Measurements from ENCODE around the gene CYTH4.
A peak's percentile ranks its signal among the peaks of the same experiment; 100 is the strongest.

Gene CYTH4

DNA sequence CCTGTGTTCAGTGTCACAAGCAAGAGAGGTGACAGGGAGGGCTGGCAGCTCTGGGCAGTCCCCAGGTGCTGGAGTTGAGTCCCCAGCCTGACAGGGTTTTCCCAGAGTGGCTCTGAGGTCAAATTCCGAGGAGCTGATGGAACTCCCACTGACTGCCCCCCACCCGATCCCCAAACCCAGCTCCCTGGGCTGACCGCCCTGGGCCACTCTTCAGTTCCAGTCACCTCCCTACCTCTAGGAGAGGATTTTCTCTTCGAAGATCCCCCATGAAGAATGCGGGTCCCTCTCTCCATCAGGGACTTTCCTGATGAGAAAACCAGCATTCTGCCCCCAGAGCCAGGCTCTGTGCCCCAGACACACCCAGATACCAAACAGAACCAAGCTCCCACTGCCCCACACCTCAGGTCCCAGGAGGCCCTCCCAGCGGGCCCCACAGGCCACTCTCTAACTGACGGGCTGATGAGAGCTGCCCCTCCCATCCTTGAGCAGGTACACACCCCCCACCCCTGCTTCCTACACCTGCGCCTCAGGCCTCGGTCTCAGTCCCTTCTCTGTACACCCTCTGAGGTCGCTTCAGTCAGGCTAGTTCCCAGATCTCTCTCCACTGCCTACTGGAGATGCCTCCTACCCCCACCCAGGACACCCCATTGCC lies 26.1 kb upstream of the CYTH4 start:
- H3K27me3 Mint-ChIP-seq = peaks cover 8 to 31% of the 10 kb centered on the region in 2 donors
- H3K9me3 Mint-ChIP-seq = no peaks in the 10 kb centered on the region
- no peak overlapping the region for H3K4me3 Mint-ChIP-seq
- no peak overlapping the region for H3K27ac Mint-ChIP-seq
- no peak for DNase-seq
- no peaks in the 10 kb centered on the region for H3K36me3 Mint-ChIP-seq (ENCODE audit: insufficient read depth)
- peaks cover 8 to 15% of the 10 kb centered on the region in 2 donors for H3K4me1 Mint-ChIP-seq (ENCODE audit: low read depth in 2 of 2)
- no peak for ATAC-seq (replicated peaks)

GRCh38 chr22:37258005-37258752 lies 24.1 kb upstream of the CYTH4 start:
- DNase-seq (no peak), ATAC-seq (replicated peaks) (no peak)
- peaks cover 1% of the 10 kb centered on the region for H3K36me3 Mint-ChIP-seq (ENCODE audit: insufficient read depth)
- no peak overlapping the region for H3K27ac Mint-ChIP-seq
- no peak overlapping the region for H3K4me3 Mint-ChIP-seq
- H3K9me3 Mint-ChIP-seq = no peaks in the 10 kb centered on the region
- peaks cover 8 to 33% of the 10 kb centered on the region in 2 donors for H3K27me3 Mint-ChIP-seq
- H3K4me1 Mint-ChIP-seq (ENCODE audit: low read depth in 2 of 2) = peaks cover 10 to 15% of the 10 kb centered on the region in 2 donors

GRCh38 chr22:37258753-37259401 lies 23.4 kb upstream of the CYTH4 start:
- peaks cover 10 to 15% of the 10 kb centered on the region in 2 donors for H3K4me1 Mint-ChIP-seq (ENCODE audit: low read depth in 2 of 2)
- ATAC-seq (replicated peaks) = no peak
- DNase-seq = no peak
- no peak overlapping the region for H3K4me3 Mint-ChIP-seq
- no peak overlapping the region for H3K27ac Mint-ChIP-seq
- H3K9me3 Mint-ChIP-seq = no peaks in the 10 kb centered on the region
- peaks cover 8 to 33% of the 10 kb centered on the region in 2 donors for H3K27me3 Mint-ChIP-seq
- peaks cover 3% of the 10 kb centered on the region for H3K36me3 Mint-ChIP-seq (ENCODE audit: insufficient read depth)

DNA sequence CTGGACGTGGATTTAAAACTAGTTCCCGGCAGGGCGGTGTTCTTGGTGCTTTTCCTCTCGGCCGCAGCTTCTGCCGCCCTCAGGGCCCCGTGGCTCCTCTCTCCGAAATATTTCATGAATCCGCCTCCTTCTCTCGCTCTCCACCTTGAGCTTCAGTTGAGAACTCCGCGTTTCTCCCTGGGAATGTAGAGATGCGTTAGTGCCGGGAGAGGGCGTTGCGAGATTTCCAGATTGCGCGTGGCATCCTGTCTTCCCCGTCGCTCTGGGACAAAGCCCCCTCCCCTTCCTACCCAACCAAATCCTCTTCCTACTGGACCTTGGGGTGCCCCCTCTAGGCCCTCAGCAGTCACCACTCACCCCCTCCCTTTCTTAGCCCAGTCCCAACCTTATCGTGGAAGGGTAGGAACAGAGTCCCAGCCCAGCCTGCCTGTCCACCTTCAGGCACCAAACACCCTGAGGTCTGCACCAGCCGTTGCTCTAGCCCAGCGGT lies 22.7 kb upstream of the CYTH4 start:
- Mint-ChIP-seq H3K9me3 (no peaks in the 10 kb centered on the region), H3K27me3 (peaks cover 8 to 33% of the 10 kb centered on the region in 2 donors), H3K27ac (no peak overlapping the region), H3K36me3 (ENCODE audit: insufficient read depth) (peaks cover 6% of the 10 kb centered on the region), H3K4me3 (no peak overlapping the region), H3K4me1 (ENCODE audit: low read depth in 2 of 2) (peaks cover 10 to 17% of the 10 kb centered on the region in 2 donors)
- DNase-seq (no peak), ATAC-seq (replicated peaks) (no peak)

DNA sequence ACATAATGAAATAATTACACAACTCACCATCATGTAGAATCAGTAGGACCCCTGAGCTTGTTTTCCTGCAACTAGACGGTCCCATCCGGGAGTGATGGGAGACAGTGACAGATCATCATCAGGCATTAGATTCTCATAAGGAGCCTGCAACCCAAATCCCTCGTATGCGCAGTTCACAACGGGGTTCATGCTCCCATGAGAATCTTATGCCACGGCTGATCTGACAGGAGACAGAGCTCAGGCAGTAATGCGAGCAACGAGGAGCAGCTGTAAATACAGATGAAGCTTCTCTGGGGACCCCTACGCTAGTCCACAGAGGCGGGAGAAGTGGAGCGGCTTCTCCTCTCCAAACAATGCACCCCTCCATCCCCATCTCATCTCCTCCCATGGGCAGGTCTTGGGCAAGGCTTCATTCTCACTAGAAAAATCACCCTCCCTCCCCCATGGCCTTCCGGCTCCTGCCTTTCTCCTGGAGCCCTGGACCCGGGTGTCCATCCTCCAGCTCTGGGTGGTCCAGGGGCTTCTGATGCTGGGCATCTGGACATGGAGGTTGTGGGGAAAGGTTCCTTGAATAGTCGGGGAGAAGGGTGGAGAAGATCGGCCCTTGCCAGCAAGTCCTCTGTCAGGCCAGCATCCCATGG lies 22.0 kb upstream of the CYTH4 start:
- peaks cover 10 to 17% of the 10 kb centered on the region in 2 donors for H3K4me1 Mint-ChIP-seq (ENCODE audit: low read depth in 2 of 2)
- no peaks in the 10 kb centered on the region for H3K9me3 Mint-ChIP-seq
- ATAC-seq (replicated peaks) (no peak), DNase-seq (no peak)
- H3K36me3 Mint-ChIP-seq (ENCODE audit: insufficient read depth) = peaks cover 7% of the 10 kb centered on the region
- H3K4me3 Mint-ChIP-seq = no peak overlapping the region
- H3K27me3 Mint-ChIP-seq = peaks cover 6 to 30% of the 10 kb centered on the region in 2 donors
- H3K27ac Mint-ChIP-seq = no peak overlapping the region

- DNase-seq (peak; percentile 56 to 66 (median 58)), ATAC-seq (replicated peaks) (peak; percentile 82)
- Mint-ChIP-seq H3K4me1 (ENCODE audit: low read depth in 2 of 2) (peaks cover 10 to 17% of the 10 kb centered on the region in 2 donors), H3K27ac (no peak overlapping the region), H3K27me3 (peaks cover 0 to 24% of the 10 kb centered on the region in 2 donors), H3K36me3 (ENCODE audit: insufficient read depth) (peaks cover 7% of the 10 kb centered on the region), H3K4me3 (no peak overlapping the region), H3K9me3 (no peaks in the 10 kb centered on the region)
These were observed 21.4 kb upstream of the CYTH4 start for GRCh38 chr22:37260901-37261336.

GRCh38 chr22:37262346-37262745 lies 20.0 kb upstream of the CYTH4 start:
- DNase-seq = no peak
- Mint-ChIP-seq H3K27me3 (peaks cover 0 to 9% of the 10 kb centered on the region in 2 donors), H3K9me3 (no peaks in the 10 kb centered on the region), H3K4me3 (no peak overlapping the region), H3K27ac (no peak overlapping the region), H3K36me3 (ENCODE audit: insufficient read depth) (peaks cover 7% of the 10 kb centered on the region), H3K4me1 (ENCODE audit: low read depth in 2 of 2) (peaks cover 18 to 25% of the 10 kb centered on the region in 2 donors)
- no peak for ATAC-seq (replicated peaks)

GRCh38 chr22:37263966-37264887 lies 18.1 kb upstream of the CYTH4 start:
- Mint-ChIP-seq H3K36me3 (ENCODE audit: insufficient read depth) (peaks cover 11% of the 10 kb centered on the region), H3K27ac (peak overlapping the region in 1 of 2 donors; percentile 75), H3K4me3 (no peak overlapping the region), H3K4me1 (ENCODE audit: low read depth in 2 of 2) (peaks cover 22 to 29% of the 10 kb centered on the region in 2 donors), H3K27me3 (peaks cover 0 to 9% of the 10 kb centered on the region in 2 donors), H3K9me3 (no peaks in the 10 kb centered on the region)
- ATAC-seq (replicated peaks) (no peak), DNase-seq (no peak)

- H3K27me3 Mint-ChIP-seq = no peaks in the 10 kb centered on the region
- DNase-seq (no peak), ATAC-seq (replicated peaks) (peak; percentile 9)
- H3K4me1 Mint-ChIP-seq (ENCODE audit: low read depth in 2 of 2) = peaks cover 21 to 22% of the 10 kb centered on the region in 2 donors
- H3K36me3 Mint-ChIP-seq (ENCODE audit: insufficient read depth) = peaks cover 11% of the 10 kb centered on the region
- no peaks in the 10 kb centered on the region for H3K9me3 Mint-ChIP-seq
- H3K4me3 Mint-ChIP-seq = peak overlapping the region; percentile 90 to 92
- H3K27ac Mint-ChIP-seq = peak overlapping the region; percentile 95 to 97
These were observed 15.7 kb upstream of the CYTH4 start for GRCh38 chr22:37266581-37267134.

- Mint-ChIP-seq H3K4me1 (ENCODE audit: low read depth in 2 of 2) (peaks cover 21 to 22% of the 10 kb centered on the region in 2 donors), H3K4me3 (peak overlapping the region; percentile 90 to 92), H3K9me3 (no peaks in the 10 kb centered on the region), H3K27ac (peak overlapping the region; percentile 95 to 97), H3K27me3 (no peaks in the 10 kb centered on the region), H3K36me3 (ENCODE audit: insufficient read depth) (peaks cover 11% of the 10 kb centered on the region)
- peak; percentile 90 for ATAC-seq (replicated peaks)
- peak; percentile 60 to 74 (median 73) for DNase-seq
These were observed 15.1 kb upstream of the CYTH4 start for GRCh38 chr22:37267135-37267587.

- Mint-ChIP-seq H3K4me1 (ENCODE audit: low read depth in 2 of 2) (peaks cover 21 to 22% of the 10 kb centered on the region in 2 donors), H3K4me3 (peak overlapping the region; percentile 90 to 92)
These were observed 14.5 kb upstream of the CYTH4 start for GRCh38 chr22:37267661-37268413.

More at GRCh38 chr22:37267661-37268413, 14.5 kb upstream of the CYTH4 start:
- no peaks in the 10 kb centered on the region for H3K9me3 Mint-ChIP-seq
- no peak for ATAC-seq (replicated peaks)
- no peak for DNase-seq
- peaks cover 11% of the 10 kb centered on the region for H3K36me3 Mint-ChIP-seq (ENCODE audit: insufficient read depth)
- H3K27me3 Mint-ChIP-seq = no peaks in the 10 kb centered on the region
- peak overlapping the region; percentile 95 to 97 for H3K27ac Mint-ChIP-seq
